ENCODE measurements around the gene BPI.

DNA sequence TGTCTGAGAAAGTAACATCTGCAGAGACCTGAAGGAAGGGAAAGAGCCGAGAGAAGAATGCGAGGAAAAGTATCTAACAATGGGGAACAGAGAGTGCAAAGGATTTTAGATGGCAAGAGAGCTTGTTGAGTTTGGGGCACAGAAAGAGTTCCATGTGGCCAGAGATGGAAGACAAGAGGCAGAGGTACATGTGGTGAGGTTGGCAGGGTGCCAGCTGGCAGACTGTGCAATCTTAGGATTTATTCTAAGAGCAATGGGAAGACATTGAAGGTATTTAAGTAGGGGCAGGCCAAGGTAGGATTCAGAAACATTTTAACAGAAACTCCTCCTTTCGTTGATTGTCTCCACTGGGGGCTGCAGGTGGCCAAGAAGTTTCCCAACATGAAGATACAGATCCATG lies 21.9 kb downstream of the BPI start:
- TF ChIP-seq EZH2 (IDR thresholded peaks at IDR 0.05; ENCODE audit: insufficient read depth, poor library complexity, severe bottlenecking) (no peak), EZH2phosphoT487 (IDR thresholded peaks at IDR 0.05; ENCODE audit: insufficient read depth, low read depth) (no peak)

Measured in GM23248 (cell line).